ENCODE data around the gene SHROOM1. TPM values are rescaled to one million over a fixed set of nuclear protein-coding genes. Genes with fewer than 3 reads are reported as not detected.

The SHROOM1 gene
- total RNA-seq, 4 donors from 2014 or later = 0.61 to 6.0 (median 2.0) TPM

- no peak for TF ChIP-seq POLR2A (IDR thresholded peaks at IDR 0.05)
- TF ChIP-seq, protein P1, sequence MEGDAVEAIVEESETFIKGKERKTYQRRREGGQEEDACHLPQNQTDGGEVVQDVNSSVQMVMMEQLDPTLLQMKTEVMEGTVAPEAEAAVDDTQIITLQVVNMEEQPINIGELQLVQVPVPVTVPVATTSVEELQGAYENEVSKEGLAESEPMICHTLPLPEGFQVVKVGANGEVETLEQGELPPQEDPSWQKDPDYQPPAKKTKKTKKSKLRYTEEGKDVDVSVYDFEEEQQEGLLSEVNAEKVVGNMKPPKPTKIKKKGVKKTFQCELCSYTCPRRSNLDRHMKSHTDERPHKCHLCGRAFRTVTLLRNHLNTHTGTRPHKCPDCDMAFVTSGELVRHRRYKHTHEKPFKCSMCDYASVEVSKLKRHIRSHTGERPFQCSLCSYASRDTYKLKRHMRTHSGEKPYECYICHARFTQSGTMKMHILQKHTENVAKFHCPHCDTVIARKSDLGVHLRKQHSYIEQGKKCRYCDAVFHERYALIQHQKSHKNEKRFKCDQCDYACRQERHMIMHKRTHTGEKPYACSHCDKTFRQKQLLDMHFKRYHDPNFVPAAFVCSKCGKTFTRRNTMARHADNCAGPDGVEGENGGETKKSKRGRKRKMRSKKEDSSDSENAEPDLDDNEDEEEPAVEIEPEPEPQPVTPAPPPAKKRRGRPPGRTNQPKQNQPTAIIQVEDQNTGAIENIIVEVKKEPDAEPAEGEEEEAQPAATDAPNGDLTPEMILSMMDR (IDR thresholded peaks at IDR 0.05 in 4 of 5, conservative IDR thresholded peaks at IDR 0.05 in 1 of 5) = no peak
Observed at GRCh38 chr5:132785864-132786263, 44.6 kb downstream of the SHROOM1 start.

GRCh38 chr5:132785365-132785764 lies 45.1 kb downstream of the SHROOM1 start:
- Histone ChIP-seq H3K27me3 (no peaks in the 10 kb centered on the region), H3K36me3 (no peaks in the 10 kb centered on the region), H3K9me3 (no peaks in the 10 kb centered on the region), H3K27ac (no peak overlapping the region), H3K4me3 (no peak overlapping the region), H3K4me1 (no peaks in the 10 kb centered on the region)
- in situ Hi-C loops (cut with MboI; ENCODE audit: low sequenced_read_pairs in 4 of 4) (no loop called here), intact Hi-C loops (cut with DNase I; ENCODE audit: low total_unique reads) (no loop called here)
- TF ChIP-seq, protein P1 (IDR thresholded peaks at IDR 0.05 in 4 of 5, conservative IDR thresholded peaks at IDR 0.05 in 1 of 5) = no peak
- TF ChIP-seq POLR2A (IDR thresholded peaks at IDR 0.05) = no peak
- ATAC-seq (no peak), DNase-seq (no peak)

More at GRCh38 chr5:132785864-132786263, 44.6 kb downstream of the SHROOM1 start:
- Histone ChIP-seq H3K9me3 (no peaks in the 10 kb centered on the region), H3K36me3 (no peaks in the 10 kb centered on the region), H3K4me1 (no peaks in the 10 kb centered on the region), H3K27me3 (no peaks in the 10 kb centered on the region), H3K4me3 (no peak overlapping the region), H3K27ac (no peak overlapping the region)
- in situ Hi-C loops (cut with MboI; ENCODE audit: low sequenced_read_pairs in 4 of 4) (no loop called here), intact Hi-C loops (cut with DNase I; ENCODE audit: low total_unique reads) (no loop called here)
- no peak for ATAC-seq
- DNase-seq = no peak

DNA sequence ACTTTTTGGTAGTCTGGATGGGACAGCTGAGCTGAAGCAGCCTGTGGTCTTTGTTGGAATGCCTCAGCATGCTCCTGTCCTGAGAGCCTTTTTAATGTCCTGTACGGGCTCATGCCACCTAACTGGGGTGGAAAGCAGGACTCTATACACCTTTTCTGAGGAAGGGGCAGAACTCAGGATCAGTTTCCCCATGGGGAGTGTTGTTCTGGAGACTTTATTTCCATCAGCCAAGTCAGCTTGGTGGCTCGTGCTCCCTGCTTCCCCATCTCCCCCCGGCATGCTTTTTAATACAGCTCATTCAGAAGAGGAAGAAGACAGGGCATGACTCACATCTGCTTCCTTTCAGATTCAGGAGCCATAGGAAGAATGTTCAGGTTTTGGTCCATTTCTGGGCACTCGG lies 48.3 kb downstream of the SHROOM1 start:
- in situ Hi-C loops (cut with MboI; ENCODE audit: low sequenced_read_pairs in 4 of 4) = no loop called here
- no peak overlapping the region for H3K27ac ChIP-seq

GRCh38 chr5:132781029-132781428 lies 49.4 kb downstream of the SHROOM1 start:
- no peak for DNase-seq
- intact Hi-C loops (cut with DNase I; ENCODE audit: low total_unique reads) = no loop called here
- H3K27me3 ChIP-seq = peaks cover 0 to 7% (median 2%) of the 10 kb centered on the region in 3 donors
- ATAC-seq = no peak
- H3K9me3 ChIP-seq = no peaks in the 10 kb centered on the region
- H3K4me3 ChIP-seq = no peak overlapping the region
- H3K4me1 ChIP-seq = peaks cover 3 to 7% of the 10 kb centered on the region in 2 donors
- in situ Hi-C loops (cut with MboI; ENCODE audit: low sequenced_read_pairs in 4 of 4) = no loop called here
- no peak overlapping the region for H3K27ac ChIP-seq
- TF ChIP-seq, protein P1 (IDR thresholded peaks at IDR 0.05 in 4 of 5, conservative IDR thresholded peaks at IDR 0.05 in 1 of 5) = no peak
- no peak for TF ChIP-seq POLR2A (IDR thresholded peaks at IDR 0.05)
- no peaks in the 10 kb centered on the region for H3K36me3 ChIP-seq

More for the DNA sequence above, 48.3 kb downstream of the SHROOM1 start:
- Histone ChIP-seq H3K36me3 (no peaks in the 10 kb centered on the region), H3K4me3 (no peak overlapping the region), H3K27me3 (peaks cover 0 to 7% (median 2%) of the 10 kb centered on the region in 3 donors), H3K4me1 (peaks cover 3 to 7% of the 10 kb centered on the region in 2 donors), H3K9me3 (no peaks in the 10 kb centered on the region)
- intact Hi-C loops (cut with DNase I; ENCODE audit: low total_unique reads) = no loop called here
- DNase-seq (no peak), ATAC-seq (no peak)
- TF ChIP-seq, protein P1 (IDR thresholded peaks at IDR 0.05 in 4 of 5, conservative IDR thresholded peaks at IDR 0.05 in 1 of 5) = no peak
- TF ChIP-seq POLR2A (IDR thresholded peaks at IDR 0.05) = no peak

GRCh38 chr5:132780577-132780976 lies 49.9 kb downstream of the SHROOM1 start:
- peaks cover 3 to 7% of the 10 kb centered on the region in 2 donors for H3K4me1 ChIP-seq
- TF ChIP-seq POLR2A (IDR thresholded peaks at IDR 0.05) = no peak
- TF ChIP-seq, protein P1 (IDR thresholded peaks at IDR 0.05 in 4 of 5, conservative IDR thresholded peaks at IDR 0.05 in 1 of 5) = no peak
- H3K27ac ChIP-seq = no peak overlapping the region
- H3K9me3 ChIP-seq = no peaks in the 10 kb centered on the region
- no peak for ATAC-seq
- H3K27me3 ChIP-seq = peaks cover 0 to 7% (median 2%) of the 10 kb centered on the region in 3 donors
- H3K4me3 ChIP-seq = no peak overlapping the region
- no peaks in the 10 kb centered on the region for H3K36me3 ChIP-seq
- DNase-seq = no peak
- in situ Hi-C loops (cut with MboI; ENCODE audit: low sequenced_read_pairs in 4 of 4) (no loop called here), intact Hi-C loops (cut with DNase I; ENCODE audit: low total_unique reads) (no loop called here)

Measured in gastrocnemius medialis (tissue), 4 donors.